ENCODE data around the gene RNF112. TPM values are rescaled to one million over a fixed set of nuclear protein-coding genes. Genes with fewer than 3 reads are reported as not detected.

The RNF112 gene
- total RNA-seq, 4 donors from 2014 or later: 2.3 to 5.4 (median 4.3) TPM

DNA sequence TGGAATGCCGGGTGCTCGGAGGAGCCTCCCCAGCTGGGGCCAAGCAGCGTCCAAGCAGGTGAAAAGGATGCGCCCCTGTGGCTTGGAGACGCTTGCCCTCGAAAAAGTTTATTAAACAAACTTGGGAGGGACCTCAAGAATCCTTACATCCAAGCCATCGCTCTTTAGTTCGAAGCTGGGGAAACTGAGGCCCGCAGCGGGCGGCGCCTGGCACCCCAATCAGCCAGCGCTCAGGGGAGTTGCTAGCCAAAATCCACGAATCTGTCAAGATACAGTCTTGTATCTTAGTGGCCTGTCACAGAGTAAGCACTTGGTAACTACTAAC, 48.0 kb upstream of the RNF112 start:
- DNase-seq (ENCODE audit: extremely low spot score): no peak
- H3K27ac ChIP-seq (replicated peaks in 1 of 4): peak overlapping the region; percentile 79 to 89 (median 86)
- H3K9me3 ChIP-seq: no peaks in the 10 kb centered on the region
- peaks cover 0 to 5% (median 1%) of the 10 kb centered on the region in 4 donors for H3K36me3 ChIP-seq
- no peaks in the 10 kb centered on the region for H3K27me3 ChIP-seq
- TF ChIP-seq, protein P1, sequence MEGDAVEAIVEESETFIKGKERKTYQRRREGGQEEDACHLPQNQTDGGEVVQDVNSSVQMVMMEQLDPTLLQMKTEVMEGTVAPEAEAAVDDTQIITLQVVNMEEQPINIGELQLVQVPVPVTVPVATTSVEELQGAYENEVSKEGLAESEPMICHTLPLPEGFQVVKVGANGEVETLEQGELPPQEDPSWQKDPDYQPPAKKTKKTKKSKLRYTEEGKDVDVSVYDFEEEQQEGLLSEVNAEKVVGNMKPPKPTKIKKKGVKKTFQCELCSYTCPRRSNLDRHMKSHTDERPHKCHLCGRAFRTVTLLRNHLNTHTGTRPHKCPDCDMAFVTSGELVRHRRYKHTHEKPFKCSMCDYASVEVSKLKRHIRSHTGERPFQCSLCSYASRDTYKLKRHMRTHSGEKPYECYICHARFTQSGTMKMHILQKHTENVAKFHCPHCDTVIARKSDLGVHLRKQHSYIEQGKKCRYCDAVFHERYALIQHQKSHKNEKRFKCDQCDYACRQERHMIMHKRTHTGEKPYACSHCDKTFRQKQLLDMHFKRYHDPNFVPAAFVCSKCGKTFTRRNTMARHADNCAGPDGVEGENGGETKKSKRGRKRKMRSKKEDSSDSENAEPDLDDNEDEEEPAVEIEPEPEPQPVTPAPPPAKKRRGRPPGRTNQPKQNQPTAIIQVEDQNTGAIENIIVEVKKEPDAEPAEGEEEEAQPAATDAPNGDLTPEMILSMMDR (IDR thresholded peaks at IDR 0.05): peak in 1 of 3 experiments; percentile 3
- no peak for TF ChIP-seq POLR2A (IDR thresholded peaks at IDR 0.05; ENCODE audit: low read depth)
- H3K4me3 ChIP-seq: peak overlapping the region; percentile 66 to 80 (median 68)
- H3K4me1 ChIP-seq: peaks cover 10 to 22% (median 19%) of the 10 kb centered on the region in 4 donors
- WGBS: 40% methylated on average over 13 of the region's 14 CpGs
- intact Hi-C loops (cut with DNase I): loop anchor here (1.0 to 10.0 kb wide), 3 partner anchors 84 to 402 kb away; no protein-coding TSS in a partner anchor

DNA sequence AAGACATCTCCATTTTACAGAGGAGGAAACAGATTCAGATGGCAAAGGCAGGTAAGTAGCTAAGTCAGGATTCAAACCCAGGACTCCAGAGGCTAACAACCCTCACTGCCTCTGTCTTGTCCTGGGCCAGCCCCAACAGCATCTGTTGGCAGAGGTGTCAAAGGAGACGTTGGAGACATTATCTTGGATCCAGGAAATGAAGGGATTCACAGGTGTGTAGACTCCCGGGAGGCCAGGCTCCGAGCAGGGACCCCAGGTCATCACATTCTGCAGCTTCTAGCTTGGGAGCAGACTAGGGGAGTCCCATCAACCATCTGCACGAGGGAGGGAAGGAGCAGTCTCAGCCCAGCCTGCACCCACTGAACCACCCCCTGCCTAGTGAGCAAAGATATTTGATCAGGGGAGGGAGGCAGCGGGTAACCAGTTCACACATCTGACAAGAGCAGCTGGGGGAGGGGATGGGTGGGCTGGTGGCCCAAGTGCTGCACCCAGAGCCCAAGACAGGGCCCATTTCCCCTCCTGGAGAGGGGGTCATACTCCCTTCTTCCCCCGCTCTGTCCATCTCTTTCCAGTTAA, 47.5 kb upstream of the RNF112 start:
- TF ChIP-seq EP300 (IDR thresholded peaks at IDR 0.05) (no peak), POLR2AphosphoS5 (IDR thresholded peaks at IDR 0.05) (no peak), POLR2A (IDR thresholded peaks at IDR 0.05; ENCODE audit: low read depth) (no peak)
- TF ChIP-seq, protein P1 (IDR thresholded peaks at IDR 0.05): no peak
- H3K36me3 ChIP-seq: peaks cover 0 to 5% (median 0%) of the 10 kb centered on the region in 4 donors
- WGBS: 67% methylated on average over 6 of the region's 6 CpGs
- no peaks in the 10 kb centered on the region for H3K9me3 ChIP-seq
- H3K27me3 ChIP-seq: no peaks in the 10 kb centered on the region
- peaks cover 10 to 22% (median 19%) of the 10 kb centered on the region in 4 donors for H3K4me1 ChIP-seq
- intact Hi-C loops (cut with DNase I): loop anchor here (1.0 to 10.0 kb wide), 3 partner anchors 84 to 401 kb away; no protein-coding TSS in a partner anchor
- DNase-seq (ENCODE audit: extremely low spot score): no peak
- H3K4me3 ChIP-seq: no peak overlapping the region
- peak overlapping the region in 3 of 4 donors; percentile 79 to 87 (median 84) for H3K27ac ChIP-seq (replicated peaks in 1 of 4)

DNA sequence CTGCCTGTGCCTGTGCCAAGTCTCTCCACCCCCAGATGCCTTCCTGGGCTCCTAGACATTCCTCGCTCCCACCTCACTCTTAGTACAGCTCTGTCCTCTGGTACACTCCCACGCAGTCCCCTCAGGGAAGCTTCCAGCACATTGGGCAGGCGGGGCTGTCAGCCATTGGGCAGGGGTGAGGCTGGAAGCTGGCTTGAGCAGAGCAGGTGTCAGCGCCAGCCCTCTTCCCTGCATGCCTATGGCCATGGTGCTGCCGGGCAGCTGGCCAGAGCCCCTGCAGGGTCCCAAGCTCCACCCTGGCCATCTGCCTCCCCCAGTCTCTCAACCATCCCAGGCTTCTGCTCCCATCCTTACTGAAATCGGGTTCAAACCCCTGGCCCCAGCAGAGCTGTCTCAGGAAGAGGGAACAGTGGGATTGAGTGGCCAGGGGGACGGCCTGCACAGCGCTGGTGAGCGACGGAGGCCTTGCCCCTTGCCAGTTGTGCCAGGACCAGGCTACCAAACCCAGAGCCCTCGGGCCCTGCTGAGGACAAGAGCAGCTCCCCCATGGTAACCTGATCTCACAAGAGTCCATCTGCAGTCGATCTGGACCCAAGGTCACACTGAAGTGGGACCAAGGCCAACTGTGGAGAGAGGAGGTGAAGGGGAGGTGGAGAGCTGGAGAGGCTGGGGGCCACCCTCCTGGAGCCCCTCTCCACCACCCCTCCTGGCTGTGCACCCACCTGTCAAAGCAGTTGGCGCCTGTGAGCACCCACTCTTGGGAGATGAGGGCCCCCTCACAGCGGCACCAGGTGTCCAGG, 46.1 kb upstream of the RNF112 start:
- DNase-seq (ENCODE audit: extremely low spot score): no peak

DNA sequence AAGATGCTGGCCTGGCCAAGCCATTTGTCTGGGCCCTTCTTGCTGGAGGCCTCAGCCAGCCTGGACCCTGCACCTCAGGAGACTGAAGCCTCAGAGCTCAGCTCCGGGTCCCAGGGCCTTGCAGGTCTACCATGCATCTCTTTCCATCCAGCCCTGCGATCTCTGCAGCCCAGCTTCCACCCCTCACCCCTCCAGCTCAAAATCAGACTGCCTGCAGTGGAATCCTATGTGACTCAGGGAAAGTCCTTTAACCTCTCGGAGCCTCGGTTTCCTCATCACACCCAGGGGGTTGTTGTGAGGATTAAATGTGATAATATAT, 45.6 kb upstream of the RNF112 start:
- Histone ChIP-seq H3K36me3 (no peaks in the 10 kb centered on the region), H3K27me3 (no peaks in the 10 kb centered on the region), H3K4me3 (no peak overlapping the region), H3K27ac (replicated peaks in 1 of 4) (no peak overlapping the region), H3K4me1 (peaks cover 17 to 31% (median 26%) of the 10 kb centered on the region in 4 donors), H3K9me3 (no peaks in the 10 kb centered on the region)
- no peak for DNase-seq (ENCODE audit: extremely low spot score)
- WGBS: 94% methylated on average over 4 of the region's 4 CpGs
- no peak for TF ChIP-seq POLR2A (IDR thresholded peaks at IDR 0.05; ENCODE audit: low read depth)
- TF ChIP-seq POLR2AphosphoS5 (IDR thresholded peaks at IDR 0.05): no peak
- no peak for TF ChIP-seq EP300 (IDR thresholded peaks at IDR 0.05)
- TF ChIP-seq, protein P1 (IDR thresholded peaks at IDR 0.05): no peak
- intact Hi-C loops (cut with DNase I): loop anchor here (10.0 kb wide), 2 partner anchors 139 to 399 kb away; no protein-coding TSS in a partner anchor

More for the DNA sequence above, 46.1 kb upstream of the RNF112 start:
- intact Hi-C loops (cut with DNase I): loop anchor here (10.0 kb wide), 2 partner anchors 140 to 400 kb away; no protein-coding TSS in a partner anchor
- Histone ChIP-seq H3K27ac (replicated peaks in 1 of 4) (no peak overlapping the region), H3K27me3 (no peaks in the 10 kb centered on the region), H3K4me1 (peaks cover 13 to 25% (median 20%) of the 10 kb centered on the region in 4 donors), H3K9me3 (no peaks in the 10 kb centered on the region), H3K36me3 (peaks cover 0 to 1% (median 0%) of the 10 kb centered on the region in 4 donors), H3K4me3 (no peak overlapping the region)
- no peak for TF ChIP-seq POLR2AphosphoS5 (IDR thresholded peaks at IDR 0.05)
- TF ChIP-seq POLR2A (IDR thresholded peaks at IDR 0.05; ENCODE audit: low read depth): no peak
- no peak for TF ChIP-seq EP300 (IDR thresholded peaks at IDR 0.05)
- TF ChIP-seq, protein P1 (IDR thresholded peaks at IDR 0.05): no peak
- 81% methylated on average over 12 of the region's 14 CpGs for WGBS
